HG03469 (cell line): Measurements from ENCODE around the gene GLOD5.

Experiments used
- ATAC-seq: cut with Tn5 transposase; IDR thresholded peaks from one replicate; pipeline ENCODE4 v1.9.1; 2021; ENCODE audit warnings: mild to moderate bottlenecking, moderate library complexity, moderate number of reproducible peaks; ENCODE audit not compliant: unreplicated experiment

Gene GLOD5

GRCh38 chrX:48753708-48754228 lies 7.8 kb upstream of the GLOD5 start:
- ATAC-seq, result no peak

GRCh38 chrX:48754238-48754637 lies 7.3 kb upstream of the GLOD5 start:
- ATAC-seq, result no peak

- no peak for ATAC-seq
Measured at GRCh38 chrX:48769230-48769629, 7.7 kb downstream of the GLOD5 start.

- ATAC-seq, result no peak
Measured at GRCh38 chrX:48770296-48770695, 8.7 kb downstream of the GLOD5 start.

- no peak for ATAC-seq
Measured at GRCh38 chrX:48772602-48773001, 11.1 kb downstream of the GLOD5 start.

- no peak for ATAC-seq
Measured at GRCh38 chrX:48776818-48777439, 15.4 kb downstream of the GLOD5 start.

GRCh38 chrX:48779399-48779798 lies 17.9 kb downstream of the GLOD5 start:
- ATAC-seq, result no peak

GRCh38 chrX:48781705-48782104 lies 20.2 kb downstream of the GLOD5 start:
- no peak for ATAC-seq

- no peak for ATAC-seq
Measured at GRCh38 chrX:48782216-48782615, 20.7 kb downstream of the GLOD5 start.

GRCh38 chrX:48782795-48783194 lies 21.2 kb downstream of the GLOD5 start:
- ATAC-seq, result no peak

GRCh38 chrX:48784726-48785125 lies 23.2 kb downstream of the GLOD5 start:
- ATAC-seq, result no peak

- ATAC-seq, result no peak
Measured at GRCh38 chrX:48785186-48785539, 23.6 kb downstream of the GLOD5 start.

- no peak for ATAC-seq
Measured at GRCh38 chrX:48785540-48786214, 24.1 kb downstream of the GLOD5 start.

GRCh38 chrX:48786341-48786800 lies 24.8 kb downstream of the GLOD5 start, which contains the start of gene GATA1:
Gene GATA1 (plus strand): TSS chrX:48786590. CDS start chrX:48791110, 4,520 bp downstream.
- ATAC-seq, result no peak

- no peak for ATAC-seq
Measured at GRCh38 chrX:48786825-48787504, 25.4 kb downstream of the GLOD5 start.

- ATAC-seq, result no peak
Measured at GRCh38 chrX:48787505-48788443, 26.2 kb downstream of the GLOD5 start.

GRCh38 chrX:48789366-48790220 lies 28.0 kb downstream of the GLOD5 start:
- ATAC-seq, result no peak

GRCh38 chrX:48790477-48790876 lies 28.9 kb downstream of the GLOD5 start:
- no peak for ATAC-seq

GRCh38 chrX:48791063-48791820 lies 29.7 kb downstream of the GLOD5 start:
- ATAC-seq, result no peak
